HG03175 (cell line): ENCODE data around the gene CRISPLD2.
"Not testable (repeated sequence)": the region's sequence is repeated elsewhere in the genome, so short reads cannot be mapped to it uniquely, and the experiment has no call there.

Experiments used
- ATAC-seq: cut with Tn5 transposase; IDR thresholded peaks from one replicate; pipeline ENCODE4 v1.9.1; 2021; ENCODE audit warnings: mild to moderate bottlenecking, moderate library complexity; ENCODE audit not compliant: unreplicated experiment

CRISPLD2 gene

DNA sequence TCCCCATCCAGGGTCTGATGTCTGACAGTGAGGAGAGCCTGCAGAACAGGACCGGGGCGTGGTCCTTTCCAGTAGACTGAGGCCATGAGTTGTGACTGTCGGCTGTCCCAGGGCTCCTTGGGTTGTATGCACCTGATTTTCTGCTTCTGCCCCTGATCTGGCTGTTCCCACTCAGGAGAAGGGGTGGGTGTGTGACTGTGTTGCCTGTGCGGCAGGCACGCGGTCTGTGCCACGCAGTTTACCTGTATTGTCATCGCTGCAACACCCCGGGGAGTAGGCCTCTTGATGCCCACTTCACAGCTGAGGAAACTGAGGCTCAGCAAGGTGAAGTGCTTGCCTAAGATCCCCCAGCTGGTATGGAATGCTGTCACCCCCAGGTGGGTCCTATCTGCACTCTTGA, 1.4 kb downstream of the CRISPLD2 start:
- ATAC-seq = no peak

DNA sequence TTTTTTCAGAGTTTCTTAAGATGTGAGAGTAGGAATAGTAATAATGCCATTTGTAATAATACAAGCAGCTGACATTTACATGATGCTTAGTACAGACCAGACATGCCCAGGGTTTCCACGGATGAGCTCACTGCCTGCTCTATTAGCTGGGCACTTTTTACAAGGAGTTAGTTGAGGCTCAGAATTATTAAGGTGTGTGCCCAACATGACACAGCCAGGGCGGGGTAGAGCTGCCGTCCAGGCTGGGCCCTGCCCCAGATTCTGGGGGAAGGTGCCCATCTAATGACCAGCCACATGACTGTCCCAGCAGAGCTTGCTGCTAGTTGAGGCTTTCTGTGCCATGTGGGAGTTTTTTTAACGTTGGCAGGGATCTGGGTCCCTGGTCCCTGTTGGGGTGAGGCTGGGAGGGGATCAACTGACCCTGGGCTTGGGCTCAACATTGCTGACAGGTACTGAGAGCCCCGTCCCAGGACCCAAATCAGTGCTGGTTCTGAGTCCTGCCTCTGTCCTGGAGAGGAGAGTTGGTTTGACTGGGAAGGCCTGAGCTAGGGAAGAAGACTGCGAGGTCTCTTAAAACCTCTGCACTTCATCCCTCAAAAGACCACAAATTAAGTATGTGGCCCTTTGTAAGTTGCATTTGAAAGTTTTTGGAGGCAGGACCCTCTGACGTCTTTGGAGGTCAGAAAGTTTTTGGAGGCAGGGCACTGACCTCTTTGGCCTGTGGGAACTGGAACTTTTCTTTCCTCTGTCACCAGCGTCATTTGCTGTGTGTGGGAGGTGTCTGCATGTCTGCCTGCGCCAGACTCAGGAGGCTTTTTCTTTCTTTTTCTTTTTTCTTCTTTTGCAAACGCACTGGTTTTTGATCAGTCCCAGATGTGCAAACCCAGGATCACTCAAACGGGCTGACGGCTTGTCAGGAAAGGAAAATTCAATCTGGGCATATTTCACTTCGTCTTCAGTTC, 2.2 kb downstream of the CRISPLD2 start:
- no peak for ATAC-seq

DNA sequence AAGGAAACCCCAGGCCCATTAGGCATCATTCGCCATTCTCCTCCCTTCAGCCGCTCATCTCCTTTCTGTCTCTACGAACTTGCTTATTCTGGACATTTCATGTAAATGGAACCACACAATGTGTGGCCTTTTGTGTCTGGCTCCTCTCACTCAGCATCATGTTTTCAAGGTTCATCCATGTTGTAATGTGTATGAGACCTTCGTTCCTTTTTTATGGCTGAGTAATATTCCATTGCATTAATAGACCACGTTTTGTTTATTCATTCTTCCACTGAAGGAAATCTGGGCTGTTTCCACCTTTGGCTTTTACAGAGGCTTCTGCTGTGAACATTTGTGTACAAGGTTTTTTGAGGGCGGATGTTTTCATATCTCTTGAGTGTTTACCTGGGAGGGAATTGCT, 3.2 kb downstream of the CRISPLD2 start:
- no peak for ATAC-seq

DNA sequence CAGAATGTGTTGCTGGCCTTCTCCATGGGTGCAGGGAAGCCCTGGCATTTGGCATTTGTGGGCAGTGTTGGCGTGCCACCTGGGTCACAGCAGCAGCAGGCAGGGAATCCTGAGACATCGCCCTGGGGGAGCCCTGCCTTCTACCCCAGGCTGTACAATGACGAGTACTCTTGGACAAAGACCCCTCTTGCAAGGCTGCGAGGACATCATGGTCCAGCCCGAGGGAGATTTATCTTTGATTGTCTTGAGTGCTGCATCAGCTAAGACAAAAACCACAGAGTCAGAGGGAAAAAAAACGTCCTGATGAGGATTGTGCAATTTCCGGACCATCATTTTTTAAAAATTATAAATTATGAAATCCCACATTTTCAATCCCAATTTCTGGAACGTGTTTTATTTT, 3.7 kb downstream of the CRISPLD2 start:
- ATAC-seq = no peak

DNA sequence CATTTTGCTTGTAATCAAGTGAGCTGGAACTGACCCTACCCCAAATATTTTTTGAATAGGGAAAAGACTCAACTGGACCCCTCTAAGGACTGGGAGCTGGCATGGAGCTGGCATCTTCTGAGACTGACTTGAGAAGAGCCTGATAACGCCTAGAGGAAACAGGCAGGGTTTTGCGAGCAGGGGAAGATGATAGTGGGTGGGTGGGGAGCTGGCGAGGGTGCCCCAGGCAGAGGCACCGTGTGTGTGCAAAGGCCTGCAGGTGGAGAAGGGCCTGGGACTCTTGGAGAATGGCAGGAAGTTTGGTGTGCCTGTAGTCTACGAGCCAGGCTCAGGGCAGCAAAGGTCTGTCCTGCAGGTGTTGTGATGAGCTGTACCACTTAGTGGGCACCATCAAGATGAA, 4.1 kb downstream of the CRISPLD2 start:
- ATAC-seq = no peak

DNA sequence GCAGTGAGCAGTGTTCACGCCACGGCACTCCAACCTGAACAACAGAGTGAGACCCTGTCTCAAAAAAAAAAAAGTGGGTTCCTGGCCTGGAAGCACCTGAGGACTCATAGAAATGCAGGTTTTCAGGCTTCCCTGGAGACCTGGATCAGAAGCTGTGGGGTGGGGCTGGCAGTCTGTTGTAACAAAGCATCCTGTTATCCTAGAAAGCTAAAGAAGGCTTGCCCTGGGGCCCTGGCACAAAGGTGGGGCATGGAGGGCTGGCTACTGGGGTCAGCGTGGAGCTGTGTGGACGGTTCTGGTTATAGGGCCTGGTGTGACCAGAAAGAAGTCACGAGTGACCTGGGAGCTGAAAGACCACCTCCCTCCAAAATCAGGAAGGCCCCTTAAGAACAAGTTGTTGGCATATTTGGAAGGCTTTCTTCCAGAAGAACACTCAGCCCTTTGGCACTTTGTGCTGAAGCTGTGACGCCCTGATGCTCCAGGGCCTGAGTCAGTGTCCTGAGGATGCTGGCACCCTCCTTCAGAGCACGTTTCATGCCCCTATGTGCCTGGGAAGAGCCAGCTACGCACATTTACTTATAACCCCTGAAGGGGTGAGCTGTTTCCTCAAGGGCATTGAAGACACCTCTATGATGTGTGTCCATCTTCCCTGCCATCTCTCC, 6.2 kb downstream of the CRISPLD2 start:
- ATAC-seq = no peak

DNA sequence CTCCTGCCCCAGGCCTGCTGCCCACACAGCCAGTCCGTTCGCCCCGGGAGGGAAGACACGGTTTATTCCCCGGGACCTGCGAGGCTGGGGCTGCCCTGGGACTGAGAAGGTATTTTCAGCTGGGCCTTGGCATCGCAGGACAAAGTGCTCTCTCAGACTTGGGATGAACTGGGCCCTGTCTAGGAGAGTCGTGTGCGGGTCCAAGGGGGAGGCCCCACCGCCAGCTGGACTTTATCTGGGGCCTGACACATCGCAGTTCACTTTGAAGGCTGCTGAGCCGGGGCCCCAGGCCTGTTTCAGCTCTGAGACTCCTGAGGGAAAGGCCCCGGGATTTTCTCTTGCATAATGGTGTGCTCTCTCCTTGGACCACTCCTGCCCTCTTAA, 6.8 kb downstream of the CRISPLD2 start:
- ATAC-seq = no peak

DNA sequence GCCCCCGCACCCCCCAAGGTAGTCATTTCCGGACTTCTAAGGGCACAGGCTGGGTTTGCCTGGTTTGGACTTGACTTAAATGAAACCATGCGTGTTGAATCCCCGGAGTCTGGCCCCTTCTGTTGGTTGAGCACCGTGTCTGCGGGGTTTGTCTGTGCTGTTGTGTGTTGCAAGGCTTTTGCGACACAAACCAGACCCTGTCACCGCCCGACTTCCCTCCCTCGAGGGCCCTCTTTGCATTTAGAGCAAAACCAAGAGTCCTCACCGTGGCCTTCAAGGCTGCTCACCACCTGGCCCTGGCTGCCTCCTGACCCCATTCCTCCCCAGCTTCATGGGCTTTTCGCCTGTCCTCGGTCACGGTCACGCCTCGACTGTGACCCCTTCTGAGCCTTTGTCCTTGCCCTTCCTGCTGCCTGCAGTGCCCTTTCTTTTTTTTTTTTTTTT, 7.4 kb downstream of the CRISPLD2 start:
- ATAC-seq = no peak

DNA sequence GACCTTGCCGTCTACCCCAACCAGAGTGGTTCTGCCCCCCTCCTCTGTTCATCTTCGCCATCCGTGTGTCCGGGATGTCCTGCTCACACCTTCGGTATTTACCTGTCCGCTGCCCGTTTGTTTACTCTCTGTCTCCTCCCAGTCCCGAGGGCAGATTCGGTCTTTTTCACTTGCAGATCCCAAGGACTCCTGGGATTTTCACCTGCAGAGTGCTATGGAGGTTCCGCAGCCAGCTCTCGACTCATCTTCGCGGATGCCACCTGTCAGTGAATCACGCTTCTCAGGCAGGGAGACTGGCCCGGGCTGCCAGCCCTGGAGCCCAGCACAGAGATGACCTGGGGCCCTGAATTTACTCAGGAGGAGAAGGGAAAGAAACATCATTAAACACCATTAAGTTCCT, 8.1 kb downstream of the CRISPLD2 start:
- no peak for ATAC-seq

DNA sequence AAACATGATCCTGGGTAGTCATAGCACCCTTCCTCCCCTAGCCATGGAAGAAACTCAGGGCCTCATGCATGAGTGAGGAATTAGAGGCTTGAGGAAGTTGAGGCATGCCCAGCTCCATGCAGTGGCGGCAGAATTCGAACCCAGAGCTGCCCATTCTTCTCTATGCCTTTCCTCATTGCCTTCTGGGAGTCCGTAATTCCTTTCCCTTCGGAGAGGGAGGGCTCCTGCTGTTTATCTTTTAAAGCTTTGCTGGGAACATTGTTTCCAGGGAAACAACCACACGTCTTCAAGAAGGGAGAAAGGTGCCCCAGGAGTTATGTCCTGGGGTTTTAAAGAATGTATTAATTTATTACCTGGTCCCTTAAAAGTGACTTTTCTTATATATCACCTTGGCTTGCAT, 8.5 kb downstream of the CRISPLD2 start:
- ATAC-seq = no peak

DNA sequence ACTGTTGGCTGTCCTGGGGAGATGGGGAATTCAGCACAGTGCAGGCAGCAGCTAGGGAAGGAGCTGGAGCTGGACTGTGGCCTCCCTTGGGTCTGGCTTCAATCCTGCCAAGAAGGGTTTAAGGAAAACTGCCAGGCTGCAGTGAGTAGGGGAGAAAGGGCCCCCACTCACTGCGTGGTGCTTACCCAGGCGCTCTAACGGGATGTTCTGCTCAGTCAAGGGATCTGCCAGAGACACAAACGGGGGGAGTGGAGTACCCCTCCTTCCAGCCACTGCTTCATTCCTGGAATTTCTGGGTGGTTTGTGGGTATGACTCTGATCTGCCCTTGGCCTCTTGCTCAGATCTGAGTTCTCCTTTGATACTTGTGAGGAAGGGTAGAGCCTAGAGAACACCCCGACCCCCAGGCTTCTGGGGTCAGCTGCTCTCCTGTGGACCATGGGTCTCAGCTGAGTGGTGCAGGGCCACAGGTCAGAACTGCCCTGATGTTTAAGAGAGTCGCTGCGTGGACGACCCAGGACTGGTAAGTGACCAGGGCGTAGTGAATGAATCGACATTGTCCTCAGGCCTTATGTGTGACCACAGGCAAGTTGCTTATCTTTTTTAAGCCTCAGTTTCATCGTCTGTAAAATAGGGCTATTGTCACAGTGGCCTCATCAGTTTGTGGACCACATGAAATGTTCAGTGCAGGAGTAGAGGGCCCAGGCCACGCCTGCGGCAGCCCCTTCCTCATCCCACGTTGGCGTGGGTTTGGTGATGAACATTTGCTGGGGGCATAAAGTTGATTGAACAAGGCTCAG, 9.6 kb downstream of the CRISPLD2 start:
- no peak for ATAC-seq

DNA sequence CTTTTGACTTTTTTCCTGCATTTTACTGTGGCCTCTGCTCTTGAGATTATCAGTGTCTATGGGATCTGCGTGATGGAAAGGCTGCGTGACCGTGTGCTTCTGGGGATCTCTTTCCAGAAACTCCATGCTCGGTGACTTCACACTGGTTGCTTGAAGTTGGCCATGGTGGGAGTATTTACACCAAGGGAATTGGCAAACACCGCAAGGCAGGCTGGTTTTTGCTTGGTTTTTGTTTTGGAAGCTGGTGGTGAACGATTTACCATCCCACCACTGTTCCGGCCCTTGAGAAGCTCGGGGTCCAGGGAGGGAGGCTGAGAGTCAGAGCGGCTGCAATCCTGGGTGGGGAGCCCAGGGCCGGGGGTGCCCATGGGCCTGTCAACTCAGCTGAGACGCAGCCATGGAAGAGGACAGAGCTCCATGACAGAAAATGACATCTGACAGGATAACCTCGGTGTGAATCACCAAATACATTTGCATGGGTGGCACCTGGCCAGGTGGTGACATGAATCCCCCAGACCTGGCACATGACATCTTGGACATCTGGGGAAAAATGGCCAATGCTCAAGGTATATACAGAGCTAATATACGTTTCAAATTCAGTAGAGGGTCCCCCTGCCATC, 11.1 kb downstream of the CRISPLD2 start:
- ATAC-seq = no peak

DNA sequence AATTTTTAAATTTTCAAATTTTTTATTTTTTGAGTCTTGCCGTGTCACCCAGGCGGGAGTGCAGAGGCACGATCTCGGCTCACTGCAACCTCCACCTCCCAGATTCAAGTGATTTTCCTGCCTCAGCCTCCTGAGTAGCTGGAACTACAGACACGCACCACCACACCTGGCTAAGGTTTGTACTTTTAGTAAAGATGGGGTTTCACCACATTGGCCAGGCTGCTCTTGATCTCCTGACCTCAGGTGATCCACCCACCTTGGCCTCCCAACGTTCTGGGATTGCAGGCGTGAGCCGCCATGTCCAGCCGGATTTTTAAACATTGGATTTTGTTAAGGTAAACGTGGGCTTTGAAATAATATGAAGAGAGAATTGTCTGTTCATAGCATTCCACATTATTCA, 11.9 kb downstream of the CRISPLD2 start:
- not testable (repeated sequence) for ATAC-seq

DNA sequence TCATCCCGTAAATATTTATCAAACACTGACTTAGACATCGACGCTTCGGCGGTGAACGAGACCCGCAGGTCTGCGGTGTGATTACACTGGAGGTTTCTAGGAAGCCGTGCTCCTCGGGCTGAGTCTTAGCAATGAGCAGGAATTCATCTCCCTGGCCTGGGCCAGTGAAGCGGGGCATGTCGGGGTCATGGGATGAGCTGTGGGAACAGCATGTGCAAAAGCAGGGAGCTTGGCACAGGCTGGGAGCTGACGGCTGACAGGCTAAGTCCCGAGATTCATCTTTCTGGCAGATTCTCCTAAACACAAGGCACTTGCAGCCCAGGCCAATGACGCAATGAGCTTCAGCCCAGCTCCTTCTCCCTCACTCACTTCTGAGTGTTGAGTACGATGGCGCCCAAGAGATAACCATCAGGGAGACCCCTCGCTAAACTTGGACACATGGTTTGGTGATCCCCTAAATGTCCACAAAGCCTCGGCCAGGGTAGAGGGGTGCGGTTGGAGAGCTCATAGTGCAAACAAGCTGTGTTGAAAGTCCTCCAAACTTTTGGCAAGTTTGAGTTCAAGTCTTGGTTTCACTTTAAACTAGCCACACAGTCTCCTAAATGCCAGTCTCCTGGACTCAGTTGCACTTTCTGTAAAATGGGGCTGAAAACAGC, 12.8 kb downstream of the CRISPLD2 start:
- no peak for ATAC-seq

DNA sequence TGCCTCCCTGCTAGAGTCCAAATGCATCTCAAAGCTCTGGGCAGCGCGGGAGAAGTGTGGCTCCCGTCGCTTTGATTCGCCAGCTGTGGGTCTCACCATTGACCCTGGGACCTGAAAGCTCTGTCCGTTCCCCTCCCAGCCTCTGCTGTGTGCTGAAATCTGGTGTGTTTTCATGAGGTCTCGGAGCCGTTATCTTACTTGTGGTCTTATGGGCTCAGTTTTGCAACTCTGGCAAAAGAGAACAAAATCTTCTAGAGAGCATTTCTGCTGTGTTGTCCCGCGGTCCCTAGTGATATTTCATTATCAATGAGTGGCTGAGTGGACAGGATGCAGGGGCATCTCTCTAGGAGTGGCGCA, 13.3 kb downstream of the CRISPLD2 start:
- no peak for ATAC-seq

DNA sequence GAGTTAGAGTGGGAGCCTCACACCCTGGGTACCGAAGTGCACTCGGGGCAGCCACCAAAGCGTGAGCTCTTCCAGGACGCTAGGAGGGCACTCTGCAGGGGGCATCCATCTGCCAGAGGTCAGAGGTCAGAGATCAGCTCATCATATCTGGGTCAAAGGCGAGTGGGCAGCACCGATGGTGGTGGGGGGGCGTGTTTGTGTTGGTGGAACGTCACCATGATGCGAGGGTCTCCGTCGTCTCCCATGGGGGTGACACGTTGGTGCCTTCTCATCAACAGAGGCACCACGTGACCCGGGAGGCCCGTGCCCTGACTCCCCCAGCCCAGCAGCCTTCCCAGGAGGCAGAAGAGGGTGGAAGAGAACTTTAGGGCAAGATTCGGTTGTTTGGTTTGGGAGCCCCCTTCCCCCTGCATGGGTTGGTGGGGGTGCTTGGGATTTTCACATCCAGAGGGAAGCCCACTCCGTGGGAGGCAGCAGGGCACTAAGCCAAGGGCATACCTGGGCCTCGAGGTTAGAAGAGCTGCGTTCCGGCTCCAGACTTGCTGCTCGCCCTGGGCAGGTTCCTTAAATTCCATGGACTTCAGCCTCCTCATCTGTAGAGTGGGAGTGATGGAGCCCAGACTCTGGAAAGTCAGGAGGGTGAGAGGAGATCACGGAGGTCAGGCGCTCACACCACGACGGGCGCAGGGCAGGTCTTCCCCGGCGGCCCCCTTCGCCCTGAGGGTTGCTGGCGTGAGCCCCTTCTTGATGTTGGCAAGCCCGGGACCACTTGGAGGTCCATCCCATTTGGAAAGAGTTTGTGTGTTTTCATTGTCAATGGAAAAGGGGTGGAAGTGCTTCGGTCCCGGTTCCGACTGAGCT, 14.0 kb downstream of the CRISPLD2 start:
- ATAC-seq = no peak

DNA sequence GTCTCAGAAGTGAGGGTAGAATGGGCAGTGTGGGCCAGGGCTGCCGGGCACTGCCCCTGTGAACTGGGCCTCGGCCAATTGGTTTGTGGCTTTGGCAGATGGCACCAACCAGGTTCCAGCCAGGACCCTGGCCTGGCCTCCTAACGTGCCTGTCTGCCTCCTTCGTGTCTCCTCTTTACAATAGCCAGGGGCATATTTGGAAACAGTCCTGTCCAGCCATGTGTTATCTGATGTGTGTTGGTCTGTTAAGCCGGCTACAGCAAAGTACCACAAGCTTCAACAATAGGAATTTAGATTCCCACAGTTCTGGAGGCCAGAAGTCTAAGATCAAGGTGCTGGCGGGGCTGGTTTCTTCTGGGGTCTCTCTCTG, 14.6 kb downstream of the CRISPLD2 start:
- no peak for ATAC-seq

DNA sequence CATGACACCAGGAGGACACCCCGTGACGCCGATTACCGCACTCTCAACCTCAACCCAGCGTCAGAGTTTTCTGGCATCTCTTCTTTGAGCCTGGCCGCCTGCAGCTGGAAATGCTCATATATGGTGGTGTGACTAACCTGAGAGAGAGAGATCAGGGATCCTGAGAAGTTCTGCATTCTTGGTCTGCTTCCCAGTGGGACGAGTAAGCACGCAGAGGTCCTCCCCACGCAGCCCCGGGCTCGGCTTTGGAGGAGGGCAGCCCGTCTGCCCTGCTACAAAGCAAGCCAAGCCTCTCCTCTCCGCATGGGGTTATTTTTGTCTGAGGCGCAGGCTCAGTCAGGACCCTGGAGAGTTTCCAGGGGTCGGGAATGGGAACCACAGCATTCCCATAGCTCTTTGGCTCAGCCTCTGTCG, 16.5 kb downstream of the CRISPLD2 start:
- no peak for ATAC-seq

DNA sequence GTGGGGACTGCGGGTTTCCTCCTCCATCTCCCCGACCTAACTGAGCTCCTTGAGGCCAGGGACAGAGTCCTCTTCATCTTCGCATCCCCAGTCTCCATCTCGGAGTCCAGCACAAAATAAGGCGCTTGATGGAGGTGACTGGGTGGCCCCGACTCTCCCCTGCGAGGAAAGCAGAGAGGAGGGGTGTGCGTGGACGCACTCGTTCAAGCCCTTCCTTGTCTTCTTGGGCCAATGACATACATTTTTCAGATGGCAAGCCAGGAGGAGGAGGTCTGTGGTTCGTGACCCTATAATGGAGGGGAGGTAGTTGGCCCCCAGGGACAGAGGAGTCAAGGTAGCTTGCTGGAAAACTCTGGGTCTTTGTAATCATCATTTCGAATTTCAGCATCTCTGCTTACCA, 17.2 kb downstream of the CRISPLD2 start:
- no peak for ATAC-seq
